Erythroblast (primary cell): Measurements from ENCODE around the gene MRPS22.

Experiments used
- GATA1 ChIP-seq: IDR thresholded peaks from 2 replicates; pipeline ENCODE4 v1.6.1; 2011; ENCODE audit warnings: low read depth, mild to moderate bottlenecking, control low read depth, low read length, moderate library complexity
- POLR2A ChIP-seq: IDR thresholded peaks from 2 replicates; pipeline ENCODE4 v1.6.1; 2011; ENCODE audit warnings: mild to moderate bottlenecking, low read length

DNA sequence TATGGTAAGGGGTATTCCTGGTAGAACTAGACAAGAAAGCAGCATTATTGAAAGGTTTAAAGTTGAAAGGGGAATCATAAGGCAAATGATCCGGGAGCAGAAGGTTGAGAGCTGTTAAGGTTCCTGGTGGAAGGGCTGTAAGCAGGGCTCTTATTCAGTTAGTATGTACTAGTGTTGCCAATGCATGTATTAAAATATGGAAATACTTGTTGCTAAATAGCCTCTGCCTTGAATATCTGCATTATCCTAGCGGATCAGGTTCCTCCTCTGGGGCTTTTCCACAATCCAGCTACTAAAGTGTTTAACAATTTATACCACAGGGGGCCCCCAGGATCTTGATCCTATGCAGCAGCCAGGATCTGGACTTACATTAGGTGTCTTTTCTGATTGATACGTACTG, 52.9 kb downstream of the MRPS22 start:
- no peak for TF ChIP-seq POLR2A
- TF ChIP-seq GATA1 = no peak
